AML-193 (cell line): Measurements from ENCODE around the gene SLC4A7.
"Not testable (repeated sequence)": the region's sequence is repeated elsewhere in the genome, so short reads cannot be mapped to it uniquely, and the experiment has no call there.

Source experiments
- DNase-seq, 2 experiments: peaks; one replicate each; lab custom pipeline; 2025; lab: John Stamatoyannopoulos, UW

The SLC4A7 gene

DNA sequence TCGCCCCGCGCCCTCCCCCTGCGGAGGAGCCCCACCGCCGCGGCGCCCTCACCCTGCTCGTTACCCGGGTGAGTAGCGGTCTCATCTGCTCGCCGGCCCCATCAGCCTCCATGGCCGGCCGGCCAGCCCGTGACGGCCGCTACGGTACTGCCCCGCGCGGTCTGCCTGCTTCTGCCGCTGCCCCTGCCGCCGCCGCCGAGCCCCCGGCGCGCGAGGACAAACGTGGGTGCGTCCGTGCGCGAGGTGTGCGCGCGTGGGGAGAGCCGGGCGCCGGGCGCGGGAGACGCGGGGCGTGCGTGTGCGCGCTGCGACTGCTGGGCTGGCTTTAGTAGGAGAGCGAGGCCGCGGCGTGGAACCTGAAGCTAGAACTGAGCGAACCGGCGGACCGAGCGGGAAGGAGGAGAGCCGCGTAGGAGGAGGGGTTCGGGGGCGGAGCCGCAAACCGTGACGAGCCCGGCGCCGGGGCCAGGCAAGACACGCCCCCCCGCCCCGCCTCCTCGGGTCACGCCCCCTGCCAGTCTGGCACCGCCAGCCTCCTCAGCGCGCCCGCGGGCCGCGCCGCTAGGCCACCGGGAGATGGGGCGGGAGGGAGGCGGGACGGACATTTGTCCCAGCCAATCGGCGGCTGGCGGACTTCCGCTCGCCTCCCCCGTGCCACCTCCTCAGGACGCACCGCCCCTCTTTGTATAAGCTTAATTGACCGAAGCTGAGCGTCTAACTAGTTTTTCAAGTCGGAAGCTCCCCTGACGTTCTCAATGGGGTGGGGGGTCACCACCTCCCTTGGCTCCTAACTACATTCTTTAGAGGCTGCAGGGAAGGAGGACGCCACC is at the start of gene SLC4A7:
Gene SLC4A7, minus strand, starts transcription at position 370 of the 830 bp plus-strand sequence. Its CDS starts 258 bp downstream, at position 112.
- peak; percentile 96 to 97 for DNase-seq

GRCh38 chr3:27533261-27533607 is 49.0 kb upstream of the SLC4A7 start:
- no peak for DNase-seq

DNA sequence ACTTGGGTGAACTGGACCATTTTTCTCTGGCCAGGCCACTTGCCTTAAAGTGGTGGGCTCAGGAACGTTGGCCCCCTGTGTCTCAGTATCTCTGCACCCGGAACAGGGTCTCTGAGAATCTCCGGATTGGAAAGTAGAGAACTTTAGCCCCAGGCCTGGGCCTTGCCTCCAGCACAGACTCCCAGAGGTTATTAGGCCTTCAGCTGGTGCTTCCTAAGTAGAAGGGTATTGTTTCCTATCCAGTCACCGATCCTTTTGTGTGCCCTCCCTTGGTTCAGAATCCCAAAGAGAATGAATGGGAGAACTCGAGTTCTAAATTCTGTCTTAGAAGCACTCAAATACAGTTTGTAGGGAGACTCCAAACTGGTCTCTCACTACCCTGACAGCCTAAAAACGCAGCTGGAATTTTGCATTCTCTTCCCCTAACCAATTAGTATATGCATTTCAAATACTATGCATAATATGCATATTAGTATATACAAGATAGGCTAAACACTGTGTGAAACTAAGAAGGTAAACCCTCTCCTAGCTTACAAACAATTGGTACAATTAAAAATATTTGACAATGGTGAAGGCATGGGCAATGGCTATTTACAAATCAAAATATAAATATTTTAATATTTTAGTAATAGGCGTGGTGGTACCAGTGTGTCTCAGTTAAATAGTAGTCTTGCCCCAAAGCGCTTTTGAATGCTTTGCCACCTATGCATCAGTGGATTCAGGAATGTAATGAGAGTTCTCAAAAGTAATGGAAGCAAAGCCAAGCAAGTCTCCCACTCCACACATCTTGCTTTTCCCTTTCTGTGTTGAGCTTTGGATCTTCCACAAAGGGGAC is 48.5 kb upstream of the SLC4A7 start:
- no peak for DNase-seq

GRCh38 chr3:27531193-27531751 is 47.1 kb upstream of the SLC4A7 start:
- DNase-seq: not testable (repeated sequence)

DNA sequence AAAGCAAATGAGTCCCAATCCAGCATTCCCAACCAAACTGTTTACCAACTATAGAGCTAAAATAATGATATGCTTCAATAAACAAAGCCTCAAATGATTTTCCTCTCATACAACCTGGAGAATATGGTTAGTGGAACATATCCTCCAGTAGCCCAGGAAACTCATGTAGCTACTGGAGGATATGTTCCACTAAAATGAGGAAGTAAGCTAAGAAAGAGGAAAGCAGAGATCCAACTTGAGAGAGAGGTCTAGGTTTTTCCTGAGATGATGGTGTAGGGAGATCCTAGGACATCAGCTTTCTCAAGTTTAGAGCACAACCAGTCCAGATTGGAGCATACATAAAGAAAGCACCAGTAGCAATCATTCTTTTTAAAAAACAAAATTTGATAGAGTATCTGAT is 44.6 kb upstream of the SLC4A7 start:
- peak; percentile 44 to 53 for DNase-seq

- no peak for DNase-seq
Measured at GRCh38 chr3:27526614-27527315, 42.6 kb upstream of the SLC4A7 start.

- DNase-seq: no peak
Measured at GRCh38 chr3:27521872-27522265, 37.7 kb upstream of the SLC4A7 start.

DNA sequence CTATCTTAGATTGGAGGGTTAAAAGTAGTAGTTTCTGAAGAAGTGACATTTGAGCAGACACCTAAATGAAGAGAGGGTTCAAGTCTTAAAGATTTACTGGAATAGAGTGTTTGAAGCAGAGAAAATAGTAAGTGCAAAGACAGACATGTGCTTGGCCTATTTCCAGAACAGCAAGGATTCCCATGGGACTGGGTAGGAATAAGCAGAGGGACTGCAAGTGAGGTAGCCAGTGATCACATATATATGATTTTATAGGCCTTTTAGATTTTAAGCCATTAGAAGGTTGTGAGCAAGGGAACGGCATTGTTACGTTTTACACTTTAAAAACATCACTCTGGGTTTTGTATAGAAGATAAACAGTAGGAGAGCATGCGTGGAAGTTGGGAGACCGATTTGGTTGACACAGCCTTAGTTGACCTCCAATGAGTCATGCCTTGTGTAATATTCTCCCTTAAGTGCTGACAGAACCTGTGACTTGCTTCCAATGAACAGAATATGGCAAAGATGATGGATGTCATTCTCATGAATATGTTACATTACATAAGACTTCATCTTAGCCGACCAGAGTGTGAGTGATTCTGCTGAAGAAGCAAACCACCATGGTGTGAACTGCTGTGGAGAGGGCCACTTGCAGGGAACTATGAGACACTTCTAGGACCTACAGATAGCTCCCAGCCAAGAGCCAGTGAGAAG is 37.1 kb upstream of the SLC4A7 start:
- DNase-seq: peak; percentile 85 to 87

DNA sequence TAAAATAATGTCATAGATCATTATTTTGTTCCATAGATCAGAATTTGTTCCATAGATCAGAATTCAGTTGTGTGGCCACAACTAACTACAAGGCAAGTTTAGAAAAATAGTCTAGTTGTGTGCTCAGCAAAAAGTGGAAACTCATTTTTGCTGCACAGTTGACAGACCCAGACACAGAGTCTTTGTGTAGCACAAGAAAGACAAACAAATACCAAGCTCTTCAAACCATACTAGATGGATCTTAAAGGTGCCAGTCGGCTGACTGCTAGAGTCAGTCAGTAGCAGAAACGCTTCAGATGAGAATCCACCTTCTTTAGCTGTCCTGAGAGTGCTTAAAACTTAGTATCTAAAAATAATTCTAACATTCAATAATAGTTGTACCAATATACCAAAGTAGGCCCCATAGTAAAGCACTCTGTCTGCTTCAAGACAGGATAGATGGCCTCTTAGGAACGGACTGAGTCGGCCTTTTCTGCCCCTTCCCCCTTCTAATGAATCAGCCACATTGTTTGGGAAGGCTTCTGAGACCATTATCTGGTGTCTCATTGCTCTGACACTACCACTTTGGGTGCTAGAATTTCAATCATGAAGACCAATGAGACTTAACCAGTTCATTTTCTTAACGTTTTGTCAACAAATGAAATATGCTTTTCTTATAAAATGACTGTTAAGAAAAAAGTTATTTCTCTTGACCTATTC is 27.7 kb upstream of the SLC4A7 start:
- DNase-seq: no peak

GRCh38 chr3:27509376-27509775 is 25.2 kb upstream of the SLC4A7 start:
- DNase-seq: peak; percentile 91 to 94

DNA sequence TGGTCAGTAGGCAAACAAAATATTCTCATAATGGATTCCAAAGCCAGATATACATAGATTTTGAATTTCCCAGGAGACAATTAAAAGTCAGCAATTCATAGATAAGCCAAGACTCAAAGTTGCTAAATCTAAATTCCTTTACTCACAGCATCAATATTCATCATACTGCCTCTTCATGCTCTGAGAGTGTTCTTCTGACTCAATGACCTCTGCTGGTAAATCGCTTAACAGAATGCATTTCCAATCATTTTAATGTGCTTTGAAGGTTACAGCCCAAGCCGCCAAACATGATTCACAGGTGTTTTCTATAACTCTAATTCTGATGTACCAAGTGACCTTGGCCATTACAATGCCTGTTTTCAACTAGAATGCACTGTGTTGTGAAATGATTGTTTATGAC is 24.2 kb upstream of the SLC4A7 start:
- DNase-seq: no peak

GRCh38 chr3:27507515-27508266 is 23.5 kb upstream of the SLC4A7 start:
- no peak for DNase-seq

DNA sequence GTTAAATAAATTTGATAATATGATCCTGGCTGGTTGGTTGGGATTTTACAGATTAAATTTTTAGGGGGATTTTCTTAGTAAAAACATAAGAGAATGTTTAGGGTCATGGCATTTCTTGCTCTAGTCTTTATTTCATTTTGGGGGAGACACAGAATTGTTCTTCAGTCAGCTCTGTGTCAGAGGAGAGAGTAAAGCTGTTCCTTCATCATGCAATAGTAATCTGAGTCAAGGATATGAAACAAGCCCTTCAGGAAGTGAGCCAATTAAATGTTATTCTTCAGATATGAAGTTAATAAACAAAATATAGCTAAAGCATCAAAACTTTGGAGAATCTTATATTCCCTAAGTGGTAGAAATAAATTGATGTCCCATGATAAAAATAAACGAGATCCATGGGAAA is 22.9 kb upstream of the SLC4A7 start:
- no peak for DNase-seq

- DNase-seq: no peak
Measured at GRCh38 chr3:27504749-27505148, 20.6 kb upstream of the SLC4A7 start.

DNA sequence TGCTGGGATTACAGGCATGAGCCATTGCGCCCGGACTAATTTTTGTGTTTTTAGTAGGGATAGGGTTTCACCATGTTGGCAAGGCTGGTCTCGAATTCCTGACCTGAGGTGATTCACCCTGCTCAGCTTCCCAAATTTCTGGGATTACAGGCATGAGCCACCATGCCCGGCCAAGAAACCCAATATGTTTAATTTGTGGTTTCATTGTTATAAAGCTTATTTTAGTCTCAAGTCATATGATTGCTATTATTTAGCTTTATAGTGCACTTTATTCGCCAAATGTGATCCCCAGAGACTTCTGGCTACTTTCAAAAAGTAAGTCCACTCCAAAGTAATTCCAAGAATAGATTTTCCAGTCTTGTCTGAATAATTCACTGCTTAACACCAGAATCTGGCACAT is 19.3 kb upstream of the SLC4A7 start:
- DNase-seq: no peak

GRCh38 chr3:27501759-27502158 is 17.6 kb upstream of the SLC4A7 start:
- DNase-seq: no peak

- DNase-seq: no peak
Measured at GRCh38 chr3:27500986-27501385, 16.8 kb upstream of the SLC4A7 start.

GRCh38 chr3:27500035-27500434 is 15.9 kb upstream of the SLC4A7 start:
- peak; percentile 48 to 60 for DNase-seq

- DNase-seq: no peak
Measured at GRCh38 chr3:27494784-27495183, 10.6 kb upstream of the SLC4A7 start.

DNA sequence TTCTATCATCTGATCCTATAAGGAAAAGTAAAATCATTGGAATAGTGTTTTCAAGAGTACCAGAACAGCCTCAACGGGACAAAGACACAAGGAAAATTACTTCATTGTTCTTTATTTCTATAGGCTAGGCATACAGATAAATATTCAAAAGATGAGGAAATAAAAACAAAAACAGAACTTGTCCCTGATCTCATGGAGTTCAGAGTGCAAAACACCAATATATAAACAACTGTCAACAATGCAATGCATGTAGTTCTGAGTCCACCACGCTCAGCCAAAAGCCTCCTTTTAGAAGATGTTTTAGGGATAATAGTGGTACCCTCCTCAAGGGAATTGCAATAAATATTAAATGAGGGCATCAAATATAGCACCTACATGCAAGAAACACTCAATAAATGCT is 4.6 kb upstream of the SLC4A7 start:
- no peak for DNase-seq
